Measurements from ENCODE around the gene GPATCH2. TPM values are rescaled to one million over a fixed set of nuclear protein-coding genes. Genes with fewer than 3 reads are reported as not detected.

Gene GPATCH2
- total RNA-seq, 1 experiment from 2014 or later, result 11.2 TPM

DNA sequence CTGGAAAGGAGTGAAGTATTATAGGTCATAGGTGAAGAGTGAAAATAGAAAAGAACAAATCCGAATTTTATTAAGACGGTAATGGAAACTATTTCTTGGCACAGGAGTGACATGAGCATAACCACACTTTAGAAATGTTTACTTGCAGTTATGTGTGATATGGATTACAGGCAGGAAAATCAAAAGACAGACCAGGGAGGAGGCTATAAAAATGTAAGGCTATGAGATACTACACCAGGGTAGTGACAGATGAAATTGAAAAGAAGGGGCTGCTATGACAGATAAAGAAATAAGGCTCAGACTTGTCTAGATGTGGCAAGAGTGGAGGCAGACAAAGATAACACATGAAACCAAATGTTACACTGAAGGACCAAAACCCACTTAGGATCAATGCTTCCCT is 31.7 kb downstream of the GPATCH2 start:
- no TSS peak for BruUV-seq (replicated peaks)
- H3K9me3 ChIP-seq (ENCODE audit: control insufficient read depth, insufficient read depth, low read depth, low read length), result no peaks in the 10 kb centered on the region
- no peak overlapping the region for H3K27ac ChIP-seq (ENCODE audit: low read length)
- H3K36me3 ChIP-seq (ENCODE audit: control insufficient read depth, insufficient read depth, low read length), result no peaks in the 10 kb centered on the region
- ChIA-PET POLR2A (no interaction called here), CTCF (no interaction called here)
- no peak overlapping the region for H3K4me3 ChIP-seq (ENCODE audit: low read depth in 2 of 2, low read length in 2 of 2)
- intact Hi-C loops (cut with micrococcal nuclease; ENCODE audit: unreplicated experiment) (no loop called here), in situ Hi-C loops (cut with HindIII; ENCODE audit: low pct_unique_long_range_greater_than_20kb, low sequenced_read_pairs) (no loop called here)
- no peak for DNase-seq (ENCODE audit: low read depth, low spot score)
- H3K27me3 ChIP-seq (ENCODE audit: control insufficient read depth, insufficient read depth, low read length), result no peaks in the 10 kb centered on the region
- ATAC-seq, result no peak
- TF ChIP-seq REST (IDR thresholded peaks at IDR 0.05; ENCODE audit: insufficient read depth in 1 of 2, low read depth in 2 of 2, low read length in 1 of 2), result no peak
- TF ChIP-seq TCF7L2 (IDR thresholded peaks at IDR 0.05; ENCODE audit: low read depth, low read length), result no peak
- TF ChIP-seq CTCF (IDR thresholded peaks at IDR 0.05), result no peak
- no peak for TF ChIP-seq POLR2AphosphoS5 (IDR thresholded peaks at IDR 0.05; ENCODE audit: low read depth, low read length)
- no peak for TF ChIP-seq SIN3A (IDR thresholded peaks at IDR 0.05; ENCODE audit: borderline replicate concordance, insufficient read depth, low read depth, low read length)
- H3K4me1 ChIP-seq (ENCODE audit: control insufficient read depth, insufficient read depth, low read length), result no peaks in the 10 kb centered on the region

DNA sequence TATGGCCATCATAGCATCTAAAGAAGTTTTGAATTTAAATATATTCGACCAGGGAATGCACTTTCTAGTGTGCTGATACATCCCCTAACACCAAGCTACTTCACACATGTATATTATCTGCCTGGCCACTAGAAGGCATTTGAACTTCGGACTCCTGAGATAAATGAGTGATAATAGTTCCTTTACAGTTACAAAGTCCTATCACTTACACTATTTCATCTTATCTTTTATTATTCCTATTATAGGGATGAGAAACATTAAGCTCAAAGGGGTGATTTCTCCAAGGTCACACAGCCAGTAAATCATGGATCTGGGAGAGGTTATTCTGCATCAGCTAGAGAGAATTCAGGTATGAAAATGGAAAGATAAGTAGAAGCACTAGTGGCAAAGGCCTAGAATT is 40.3 kb downstream of the GPATCH2 start:
- Histone ChIP-seq H3K27ac (ENCODE audit: low read length) (no peak overlapping the region), H3K36me3 (ENCODE audit: control insufficient read depth, insufficient read depth, low read length) (no peaks in the 10 kb centered on the region; the same call in 1 of the 2 replicates), H3K9me3 (ENCODE audit: control insufficient read depth, insufficient read depth, low read depth, low read length) (no peaks in the 10 kb centered on the region), H3K4me1 (ENCODE audit: control insufficient read depth, insufficient read depth, low read length) (no peaks in the 10 kb centered on the region), H3K27me3 (ENCODE audit: control insufficient read depth, insufficient read depth, low read length) (no peaks in the 10 kb centered on the region), H3K4me3 (ENCODE audit: low read depth in 2 of 2, low read length in 2 of 2) (no peak overlapping the region)
- intact Hi-C loops (cut with micrococcal nuclease; ENCODE audit: unreplicated experiment) (no loop called here), in situ Hi-C loops (cut with HindIII; ENCODE audit: low pct_unique_long_range_greater_than_20kb, low sequenced_read_pairs) (no loop called here)
- no peak for TF ChIP-seq TCF7L2 (IDR thresholded peaks at IDR 0.05; ENCODE audit: low read depth, low read length)
- no peak for TF ChIP-seq SIN3A (IDR thresholded peaks at IDR 0.05; ENCODE audit: borderline replicate concordance, insufficient read depth, low read depth, low read length)
- TF ChIP-seq CTCF (IDR thresholded peaks at IDR 0.05), result peak; percentile 8; the same call in 1 of the 2 replicates
- TF ChIP-seq REST (IDR thresholded peaks at IDR 0.05; ENCODE audit: insufficient read depth in 1 of 2, low read depth in 2 of 2, low read length in 1 of 2), result no peak
- TF ChIP-seq POLR2AphosphoS5 (IDR thresholded peaks at IDR 0.05; ENCODE audit: low read depth, low read length), result no peak
- DNase-seq (ENCODE audit: low read depth, low spot score) (no peak), ATAC-seq (no peak)
- ChIA-PET POLR2A (no interaction called here), CTCF (no interaction called here)
- no TSS peak for BruUV-seq (replicated peaks)
